ENCODE results near the gene MAGI1.

MAGI1 gene

GRCh38 chr3:65408531-65409175 is 630.1 kb downstream of the MAGI1 start:
- no peak for TF ChIP-seq JUND (IDR thresholded peaks at IDR 0.05; ENCODE audit: low read depth)
- in situ Hi-C loops (cut with HindIII; ENCODE audit: low pct_unique_long_range_greater_than_20kb, low sequenced_read_pairs): no loop called here
- no peak for DNase-seq (ENCODE audit: low read depth in 1 of 2, low spot score in 1 of 2)

- in situ Hi-C loops (cut with HindIII; ENCODE audit: low pct_unique_long_range_greater_than_20kb, low sequenced_read_pairs): no loop called here
These were observed 632.2 kb downstream of the MAGI1 start for GRCh38 chr3:65406470-65406869.

GRCh38 chr3:65402597-65402996 is 636.1 kb downstream of the MAGI1 start:
- in situ Hi-C loops (cut with HindIII; ENCODE audit: low pct_unique_long_range_greater_than_20kb, low sequenced_read_pairs): no loop called here
- no peak for DNase-seq (ENCODE audit: low read depth in 1 of 2, low spot score in 1 of 2)
- no peak for TF ChIP-seq JUND (IDR thresholded peaks at IDR 0.05; ENCODE audit: low read depth)

More at GRCh38 chr3:65406470-65406869, 632.2 kb downstream of the MAGI1 start:
- TF ChIP-seq JUND (IDR thresholded peaks at IDR 0.05; ENCODE audit: low read depth): no peak
- no peak for DNase-seq (ENCODE audit: low read depth in 1 of 2, low spot score in 1 of 2)

GRCh38 chr3:65401359-65402305 is 637.1 kb downstream of the MAGI1 start:
- in situ Hi-C loops (cut with HindIII; ENCODE audit: low pct_unique_long_range_greater_than_20kb, low sequenced_read_pairs): no loop called here
- DNase-seq (ENCODE audit: low read depth in 1 of 2, low spot score in 1 of 2): no peak
- TF ChIP-seq JUND (IDR thresholded peaks at IDR 0.05; ENCODE audit: low read depth): no peak

GRCh38 chr3:65400899-65401298 is 637.8 kb downstream of the MAGI1 start:
- in situ Hi-C loops (cut with HindIII; ENCODE audit: low pct_unique_long_range_greater_than_20kb, low sequenced_read_pairs): no loop called here
- TF ChIP-seq JUND (IDR thresholded peaks at IDR 0.05; ENCODE audit: low read depth): no peak
- DNase-seq (ENCODE audit: low read depth in 1 of 2, low spot score in 1 of 2): no peak

- in situ Hi-C loops (cut with HindIII; ENCODE audit: low pct_unique_long_range_greater_than_20kb, low sequenced_read_pairs): no loop called here
- no peak for TF ChIP-seq JUND (IDR thresholded peaks at IDR 0.05; ENCODE audit: low read depth)
- DNase-seq (ENCODE audit: low read depth in 1 of 2, low spot score in 1 of 2): no peak
These were observed 639.8 kb downstream of the MAGI1 start for GRCh38 chr3:65398953-65399352.

GRCh38 chr3:65396078-65396477 is 642.6 kb downstream of the MAGI1 start:
- TF ChIP-seq JUND (IDR thresholded peaks at IDR 0.05; ENCODE audit: low read depth): no peak
- in situ Hi-C loops (cut with HindIII; ENCODE audit: low pct_unique_long_range_greater_than_20kb, low sequenced_read_pairs): no loop called here
- DNase-seq (ENCODE audit: low read depth in 1 of 2, low spot score in 1 of 2): no peak

GRCh38 chr3:65391068-65391467 is 647.6 kb downstream of the MAGI1 start:
- no peak for DNase-seq (ENCODE audit: low read depth in 1 of 2, low spot score in 1 of 2)
- no peak for TF ChIP-seq JUND (IDR thresholded peaks at IDR 0.05; ENCODE audit: low read depth)
- in situ Hi-C loops (cut with HindIII; ENCODE audit: low pct_unique_long_range_greater_than_20kb, low sequenced_read_pairs): no loop called here

GRCh38 chr3:65385805-65386204 is 652.9 kb downstream of the MAGI1 start:
- no peak for DNase-seq (ENCODE audit: low read depth in 1 of 2, low spot score in 1 of 2)
- no peak for TF ChIP-seq JUND (IDR thresholded peaks at IDR 0.05; ENCODE audit: low read depth)
- in situ Hi-C loops (cut with HindIII; ENCODE audit: low pct_unique_long_range_greater_than_20kb, low sequenced_read_pairs): no loop called here

GRCh38 chr3:65381496-65382010 is 657.2 kb downstream of the MAGI1 start:
- in situ Hi-C loops (cut with HindIII; ENCODE audit: low pct_unique_long_range_greater_than_20kb, low sequenced_read_pairs): no loop called here
- no peak for DNase-seq (ENCODE audit: low read depth in 1 of 2, low spot score in 1 of 2)
- no peak for TF ChIP-seq JUND (IDR thresholded peaks at IDR 0.05; ENCODE audit: low read depth)

- in situ Hi-C loops (cut with HindIII; ENCODE audit: low pct_unique_long_range_greater_than_20kb, low sequenced_read_pairs): no loop called here
- DNase-seq (ENCODE audit: low read depth in 1 of 2, low spot score in 1 of 2): no peak
- no peak for TF ChIP-seq JUND (IDR thresholded peaks at IDR 0.05; ENCODE audit: low read depth)
These were observed 659.5 kb downstream of the MAGI1 start for GRCh38 chr3:65379223-65379622.

- no peak for TF ChIP-seq JUND (IDR thresholded peaks at IDR 0.05; ENCODE audit: low read depth)
- in situ Hi-C loops (cut with HindIII; ENCODE audit: low pct_unique_long_range_greater_than_20kb, low sequenced_read_pairs): no loop called here
These were observed 661.1 kb downstream of the MAGI1 start for GRCh38 chr3:65377637-65378036.

GRCh38 chr3:65376426-65376825 is 662.3 kb downstream of the MAGI1 start:
- DNase-seq (ENCODE audit: low read depth in 1 of 2, low spot score in 1 of 2): no peak
- TF ChIP-seq JUND (IDR thresholded peaks at IDR 0.05; ENCODE audit: low read depth): no peak
- in situ Hi-C loops (cut with HindIII; ENCODE audit: low pct_unique_long_range_greater_than_20kb, low sequenced_read_pairs): no loop called here

More at GRCh38 chr3:65377637-65378036, 661.1 kb downstream of the MAGI1 start:
- no peak for DNase-seq (ENCODE audit: low read depth in 1 of 2, low spot score in 1 of 2)
